ENCODE data around the gene LAMB1.

Gene LAMB1

GRCh38 chr7:108002726-108003598, at the start of gene LAMB1:
TSS of gene LAMB1 (minus strand) at chr7:108003161. CDS start at chr7:108002885, 276 bp downstream.
- Histone ChIP-seq H3K79me2 (ENCODE audit: insufficient read depth, low read length) (no peaks in the 10 kb centered on the region), H3K9me2 (replicated peaks; ENCODE audit: insufficient read depth, low read length) (no peaks in the 10 kb centered on the region), H3K9ac (ENCODE audit: low read length) (no peak within 1 kb of the TSS), H4K20me1 (ENCODE audit: low read depth, low read length) (no peaks in the 10 kb centered on the region), H3K4me3 (ENCODE audit: insufficient read depth, low read length, poor library complexity, severe bottlenecking) (no peak within 1 kb of the TSS), H3K36me3 (ENCODE audit: low read length) (no peaks in the 10 kb centered on the region), H3K4me2 (ENCODE audit: low read depth, low read length, poor library complexity, severe bottlenecking) (no peak within 1 kb of the TSS), H3K27me3 (ENCODE audit: low read length) (no peaks in the 10 kb centered on the region), H3K27ac (ENCODE audit: low read depth, low read length) (no peak within 1 kb of the TSS), H2AFZ (ENCODE audit: low read depth, low read length, severe bottlenecking) (no peak within 1 kb of the TSS), H3K9me3 (ENCODE audit: insufficient read depth, low read length) (no peaks in the 10 kb centered on the region), H3F3A (ENCODE audit: insufficient read depth) (no peaks in the 10 kb centered on the region)
- TF ChIP-seq EZH2phosphoT487 (conservative IDR thresholded peaks at IDR 0.05; ENCODE audit: low read length) = no peak

GRCh38 chr7:108051454-108051853, 48.5 kb upstream of the LAMB1 start:
- Histone ChIP-seq H3F3A (ENCODE audit: insufficient read depth) (no peaks in the 10 kb centered on the region), H3K79me2 (ENCODE audit: insufficient read depth, low read length) (no peaks in the 10 kb centered on the region), H3K27me3 (ENCODE audit: low read length) (no peaks in the 10 kb centered on the region), H3K9me2 (replicated peaks; ENCODE audit: insufficient read depth, low read length) (no peaks in the 10 kb centered on the region), H2AFZ (ENCODE audit: low read depth, low read length, severe bottlenecking) (no peak overlapping the region), H3K4me2 (ENCODE audit: low read depth, low read length, poor library complexity, severe bottlenecking) (no peak overlapping the region), H3K27ac (ENCODE audit: low read depth, low read length) (no peak overlapping the region), H3K9me3 (ENCODE audit: insufficient read depth, low read length) (no peaks in the 10 kb centered on the region), H3K9ac (ENCODE audit: low read length) (no peak overlapping the region), H3K36me3 (ENCODE audit: low read length) (no peaks in the 10 kb centered on the region), H3K4me3 (ENCODE audit: insufficient read depth, low read length, poor library complexity, severe bottlenecking) (no peak overlapping the region), H4K20me1 (ENCODE audit: low read depth, low read length) (no peaks in the 10 kb centered on the region)
- no peak for TF ChIP-seq CTCF (IDR thresholded peaks at IDR 0.05; ENCODE audit: insufficient read depth, low read length, poor library complexity, severe bottlenecking)

GRCh38 chr7:108049962-108050361, 47.0 kb upstream of the LAMB1 start:
- no peak overlapping the region for H3K4me2 ChIP-seq (ENCODE audit: low read depth, low read length, poor library complexity, severe bottlenecking)
- TF ChIP-seq EZH2phosphoT487 (conservative IDR thresholded peaks at IDR 0.05; ENCODE audit: low read length) (no peak), CTCF (IDR thresholded peaks at IDR 0.05; ENCODE audit: insufficient read depth, low read length, poor library complexity, severe bottlenecking) (no peak)

GRCh38 chr7:108048422-108048821, 45.5 kb upstream of the LAMB1 start:
- H3K4me2 ChIP-seq (ENCODE audit: low read depth, low read length, poor library complexity, severe bottlenecking) = no peak overlapping the region
- no peaks in the 10 kb centered on the region for H3K9me2 ChIP-seq (replicated peaks; ENCODE audit: insufficient read depth, low read length)
- no peaks in the 10 kb centered on the region for H3K79me2 ChIP-seq (ENCODE audit: insufficient read depth, low read length)
- no peaks in the 10 kb centered on the region for H3K9me3 ChIP-seq (ENCODE audit: insufficient read depth, low read length)
- TF ChIP-seq CTCF (IDR thresholded peaks at IDR 0.05; ENCODE audit: insufficient read depth, low read length, poor library complexity, severe bottlenecking) (no peak), EZH2phosphoT487 (conservative IDR thresholded peaks at IDR 0.05; ENCODE audit: low read length) (no peak)
- H2AFZ ChIP-seq (ENCODE audit: low read depth, low read length, severe bottlenecking) = no peak overlapping the region
- no peak overlapping the region for H3K27ac ChIP-seq (ENCODE audit: low read depth, low read length)
- H3K36me3 ChIP-seq (ENCODE audit: low read length) = no peaks in the 10 kb centered on the region
- no peaks in the 10 kb centered on the region for H3K27me3 ChIP-seq (ENCODE audit: low read length)
- no peaks in the 10 kb centered on the region for H3F3A ChIP-seq (ENCODE audit: insufficient read depth)
- no peaks in the 10 kb centered on the region for H4K20me1 ChIP-seq (ENCODE audit: low read depth, low read length)
- no peak overlapping the region for H3K9ac ChIP-seq (ENCODE audit: low read length)
- no peak overlapping the region for H3K4me3 ChIP-seq (ENCODE audit: insufficient read depth, low read length, poor library complexity, severe bottlenecking)

More at GRCh38 chr7:108049962-108050361, 47.0 kb upstream of the LAMB1 start:
- no peak overlapping the region for H3K4me3 ChIP-seq (ENCODE audit: insufficient read depth, low read length, poor library complexity, severe bottlenecking)
- no peaks in the 10 kb centered on the region for H4K20me1 ChIP-seq (ENCODE audit: low read depth, low read length)
- H3F3A ChIP-seq (ENCODE audit: insufficient read depth) = no peaks in the 10 kb centered on the region
- no peaks in the 10 kb centered on the region for H3K36me3 ChIP-seq (ENCODE audit: low read length)
- no peak overlapping the region for H3K9ac ChIP-seq (ENCODE audit: low read length)
- H3K27ac ChIP-seq (ENCODE audit: low read depth, low read length) = no peak overlapping the region
- H3K79me2 ChIP-seq (ENCODE audit: insufficient read depth, low read length) = no peaks in the 10 kb centered on the region
- no peaks in the 10 kb centered on the region for H3K9me2 ChIP-seq (replicated peaks; ENCODE audit: insufficient read depth, low read length)
- no peaks in the 10 kb centered on the region for H3K9me3 ChIP-seq (ENCODE audit: insufficient read depth, low read length)
- no peaks in the 10 kb centered on the region for H3K27me3 ChIP-seq (ENCODE audit: low read length)
- no peak overlapping the region for H2AFZ ChIP-seq (ENCODE audit: low read depth, low read length, severe bottlenecking)
